Nephron progenitor cell (in vitro differentiated cells): Measurements from ENCODE around the gene TMEM167A.
"Not testable (repeated sequence)": the region's sequence is repeated elsewhere in the genome, so short reads cannot be mapped to it uniquely, and the experiment has no call there.

Experiments
- DNase-seq: peaks from one replicate; pipeline ENCODE4 v3.0.0; 2021
- H3K27ac Mint-ChIP-seq: 2 replicates; pipeline ENCODE4 v1.8.0; 2021; ENCODE audit warnings: mild to moderate bottlenecking, moderate library complexity, mixed read lengths
- H3K27me3 Mint-ChIP-seq: 2 replicates; pipeline ENCODE4 v1.8.0; 2021; ENCODE audit warnings: mild to moderate bottlenecking, low read depth, mixed read lengths; ENCODE audit not compliant: poor library complexity
- H3K36me3 Mint-ChIP-seq: 2 replicates; pipeline ENCODE4 v1.8.0; 2021; ENCODE audit warnings: low read depth, mixed read lengths
- H3K4me1 Mint-ChIP-seq: 2 replicates; pipeline ENCODE4 v1.8.0; 2021; ENCODE audit warnings: mixed read lengths
- H3K4me3 Mint-ChIP-seq: 2 replicates; pipeline ENCODE4 v1.8.0; 2021; ENCODE audit warnings: mild to moderate bottlenecking, moderate library complexity, mixed read lengths
- H3K9me3 Mint-ChIP-seq: 2 replicates; pipeline ENCODE4 v1.8.0; 2021; ENCODE audit warnings: mild to moderate bottlenecking, moderate library complexity, mixed read lengths
- TF ChIP-seq, protein P1 (sequence below): fragments of 200-600 bp; sonication (generic); IDR thresholded peaks from 2 replicates; pipeline ENCODE4 v1.5.0; 2021; ENCODE audit warnings: antibody characterized with exemption

TMEM167A gene

DNA sequence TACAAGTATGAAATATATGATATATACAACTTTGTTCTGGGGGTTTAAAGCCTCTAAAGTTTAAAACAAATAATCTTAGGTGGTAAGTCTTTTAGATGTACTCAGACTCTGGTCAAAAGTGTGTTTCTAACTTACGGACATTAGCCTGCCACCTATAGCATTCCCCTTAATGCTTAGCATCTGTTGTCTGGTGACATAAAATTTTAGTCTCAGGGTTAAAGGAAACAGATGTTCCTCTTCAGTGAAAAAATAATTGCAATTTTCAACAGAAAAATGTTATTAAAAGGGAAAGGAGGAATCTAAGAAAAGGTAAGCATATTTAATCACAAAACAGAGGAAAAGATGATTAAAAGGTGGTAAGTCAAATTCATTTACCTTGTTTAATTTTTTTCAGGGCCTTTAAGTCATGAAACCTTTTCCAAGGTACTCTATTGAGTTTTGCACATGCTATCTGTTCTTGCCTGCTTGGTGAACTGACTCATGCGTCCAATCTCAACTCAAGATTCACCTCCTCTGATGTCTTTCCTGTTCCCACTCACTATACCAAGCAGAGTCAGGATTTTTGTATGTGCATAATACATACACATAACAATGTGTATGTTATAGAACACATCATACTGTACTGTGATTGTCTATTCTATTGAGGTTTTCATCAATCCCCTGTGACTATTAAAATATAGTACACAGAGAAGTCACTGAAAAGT lies 7.9 kb downstream of the TMEM167A start:
- no peak overlapping the region for H3K4me3 Mint-ChIP-seq
- DNase-seq: no peak
- H3K4me1 Mint-ChIP-seq: peaks cover 19% of the 10 kb centered on the region
- TF ChIP-seq, protein P1, sequence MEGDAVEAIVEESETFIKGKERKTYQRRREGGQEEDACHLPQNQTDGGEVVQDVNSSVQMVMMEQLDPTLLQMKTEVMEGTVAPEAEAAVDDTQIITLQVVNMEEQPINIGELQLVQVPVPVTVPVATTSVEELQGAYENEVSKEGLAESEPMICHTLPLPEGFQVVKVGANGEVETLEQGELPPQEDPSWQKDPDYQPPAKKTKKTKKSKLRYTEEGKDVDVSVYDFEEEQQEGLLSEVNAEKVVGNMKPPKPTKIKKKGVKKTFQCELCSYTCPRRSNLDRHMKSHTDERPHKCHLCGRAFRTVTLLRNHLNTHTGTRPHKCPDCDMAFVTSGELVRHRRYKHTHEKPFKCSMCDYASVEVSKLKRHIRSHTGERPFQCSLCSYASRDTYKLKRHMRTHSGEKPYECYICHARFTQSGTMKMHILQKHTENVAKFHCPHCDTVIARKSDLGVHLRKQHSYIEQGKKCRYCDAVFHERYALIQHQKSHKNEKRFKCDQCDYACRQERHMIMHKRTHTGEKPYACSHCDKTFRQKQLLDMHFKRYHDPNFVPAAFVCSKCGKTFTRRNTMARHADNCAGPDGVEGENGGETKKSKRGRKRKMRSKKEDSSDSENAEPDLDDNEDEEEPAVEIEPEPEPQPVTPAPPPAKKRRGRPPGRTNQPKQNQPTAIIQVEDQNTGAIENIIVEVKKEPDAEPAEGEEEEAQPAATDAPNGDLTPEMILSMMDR: no peak
- H3K9me3 Mint-ChIP-seq: no peaks in the 10 kb centered on the region
- H3K27me3 Mint-ChIP-seq: no peaks in the 10 kb centered on the region
- H3K27ac Mint-ChIP-seq: peak overlapping the region; percentile 27
- H3K36me3 Mint-ChIP-seq: peaks cover 56% of the 10 kb centered on the region

DNA sequence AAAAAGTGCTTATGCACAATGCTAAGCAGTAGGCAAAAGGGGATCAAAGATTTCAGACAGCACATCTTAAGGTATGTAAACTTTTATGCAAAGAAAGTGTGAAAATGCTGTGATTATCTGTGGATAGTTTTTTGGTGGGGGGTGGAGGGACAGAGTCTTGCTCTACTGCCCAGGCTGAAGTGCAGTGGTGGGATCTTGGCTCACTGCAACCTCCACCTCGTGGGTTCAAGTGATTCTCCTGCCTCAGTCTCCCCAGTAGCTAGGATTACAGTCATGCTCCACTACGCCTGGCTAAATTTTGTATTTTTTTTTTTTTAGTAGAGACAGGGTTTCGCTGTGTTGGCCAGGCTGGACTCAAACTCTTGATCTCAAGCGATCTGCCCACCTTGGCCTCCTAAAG lies 9.8 kb downstream of the TMEM167A start:
- not testable (repeated sequence) for H3K27me3 Mint-ChIP-seq, DNase-seq, H3K9me3 Mint-ChIP-seq, H3K27ac Mint-ChIP-seq, H3K4me3 Mint-ChIP-seq
- peaks cover 14% of the 10 kb centered on the region for H3K4me1 Mint-ChIP-seq
- peaks cover 41% of the 10 kb centered on the region for H3K36me3 Mint-ChIP-seq

DNA sequence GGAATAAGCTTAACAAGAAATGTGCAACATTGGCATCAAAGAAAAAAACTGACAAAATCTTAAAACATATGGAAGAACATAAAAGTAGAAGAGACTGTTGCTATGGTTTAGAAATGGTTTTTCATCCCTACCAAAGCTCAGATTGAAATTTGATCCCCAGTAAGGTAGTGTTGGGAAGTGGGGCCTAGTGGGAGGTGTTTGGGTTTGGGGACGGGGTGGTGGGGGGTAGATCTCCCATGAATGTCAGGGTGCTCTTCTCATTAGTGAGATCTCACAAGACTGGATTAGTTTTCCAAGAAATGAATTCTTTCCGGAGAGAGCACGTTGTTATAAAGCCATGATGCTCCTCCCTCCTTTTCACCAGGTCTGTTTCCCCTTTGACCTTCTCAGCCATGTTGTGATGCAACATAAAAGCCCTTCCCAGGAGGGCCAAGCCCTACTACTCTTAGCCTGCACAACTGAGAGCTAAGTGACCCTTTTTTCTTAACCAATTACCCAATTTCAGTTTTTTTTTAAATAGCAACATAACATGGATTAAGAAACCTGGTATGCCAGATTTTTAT lies 10.6 kb downstream of the TMEM167A start:
- Mint-ChIP-seq H3K4me1 (peaks cover 14% of the 10 kb centered on the region), H3K27ac (no peak overlapping the region), H3K27me3 (no peaks in the 10 kb centered on the region), H3K4me3 (no peak overlapping the region), H3K9me3 (no peaks in the 10 kb centered on the region), H3K36me3 (peaks cover 38% of the 10 kb centered on the region)
- DNase-seq: no peak
- TF ChIP-seq, protein P1: no peak

DNA sequence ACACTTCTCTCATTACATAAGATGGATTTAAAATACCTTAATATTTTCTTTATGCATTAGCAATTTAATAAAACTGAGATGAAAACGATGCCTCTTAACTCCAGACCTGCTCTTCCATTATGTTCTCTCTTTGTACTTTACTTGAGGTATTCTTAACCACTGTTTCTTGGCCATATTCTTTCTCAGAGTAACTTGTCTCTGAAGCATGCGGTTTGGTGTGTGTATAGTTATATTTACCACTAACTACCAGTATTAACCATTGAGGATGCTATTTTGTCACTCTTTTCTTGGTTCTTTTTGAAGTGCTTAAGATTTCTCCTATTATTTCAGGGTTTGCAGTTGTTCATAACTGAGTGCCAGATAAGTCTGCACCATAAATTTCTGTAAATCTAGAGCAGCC lies 17.9 kb downstream of the TMEM167A start:
- no peak for DNase-seq
- H3K27ac Mint-ChIP-seq: no peak overlapping the region
- no peaks in the 10 kb centered on the region for H3K9me3 Mint-ChIP-seq
- H3K4me3 Mint-ChIP-seq: no peak overlapping the region
- H3K27me3 Mint-ChIP-seq: no peaks in the 10 kb centered on the region
- TF ChIP-seq, protein P1: no peak
- H3K36me3 Mint-ChIP-seq: peaks cover 54% of the 10 kb centered on the region
- no peaks in the 10 kb centered on the region for H3K4me1 Mint-ChIP-seq

DNA sequence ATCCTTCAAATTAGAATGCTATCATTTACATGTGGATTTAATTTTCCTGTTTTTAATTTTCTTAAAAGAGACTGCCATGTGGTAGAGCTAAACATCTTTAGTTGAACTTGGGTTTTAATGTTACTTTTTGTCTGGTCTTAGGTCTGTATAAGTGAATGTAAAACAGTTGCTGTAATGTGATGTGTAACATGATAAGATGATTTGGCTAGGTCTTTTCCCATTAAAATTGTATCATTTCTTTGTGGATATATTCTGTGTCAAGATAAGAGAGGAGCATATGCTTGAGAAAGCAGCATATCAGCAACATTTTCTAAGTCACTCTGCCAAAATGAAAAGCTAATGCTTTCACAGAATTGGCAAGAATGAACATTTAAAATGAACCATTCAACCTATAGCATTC lies 18.5 kb downstream of the TMEM167A start:
- no peaks in the 10 kb centered on the region for H3K27me3 Mint-ChIP-seq
- H3K9me3 Mint-ChIP-seq: no peaks in the 10 kb centered on the region
- no peak overlapping the region for H3K27ac Mint-ChIP-seq
- no peak for DNase-seq
- TF ChIP-seq, protein P1: no peak
- no peaks in the 10 kb centered on the region for H3K4me1 Mint-ChIP-seq
- H3K4me3 Mint-ChIP-seq: no peak overlapping the region
- peaks cover 56% of the 10 kb centered on the region for H3K36me3 Mint-ChIP-seq

DNA sequence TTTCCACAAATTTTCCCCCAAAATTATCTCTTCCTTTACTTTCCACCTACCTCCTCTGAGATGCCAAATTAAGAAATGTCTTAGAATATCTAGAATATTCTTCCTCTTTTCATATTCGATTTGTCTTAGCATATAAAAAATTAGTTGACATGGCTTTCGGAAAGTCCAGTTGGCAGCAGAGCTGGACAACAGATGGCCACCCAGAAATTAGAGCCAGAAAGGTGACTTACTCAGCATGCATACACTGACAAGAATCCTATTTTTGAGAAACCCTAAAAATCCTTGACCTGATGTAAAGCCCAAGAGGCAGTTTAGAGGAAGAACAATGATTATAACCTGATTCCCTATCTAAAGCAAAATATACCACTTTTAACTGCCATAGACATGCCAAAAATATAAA lies 22.0 kb downstream of the TMEM167A start:
- TF ChIP-seq, protein P1: no peak
- Mint-ChIP-seq H3K9me3 (no peaks in the 10 kb centered on the region), H3K4me3 (no peak overlapping the region), H3K27me3 (no peaks in the 10 kb centered on the region), H3K36me3 (peaks cover 62% of the 10 kb centered on the region), H3K4me1 (no peaks in the 10 kb centered on the region), H3K27ac (no peak overlapping the region)
- no peak for DNase-seq
